HepG2 (cell line): Measurements from ENCODE around the gene TTC38. TPM values are rescaled to one million over a fixed set of nuclear protein-coding genes. Genes with fewer than 3 reads are reported as not detected.

ENCODE experiments used
- GTF3A ChIP-seq: sonication (generic); formaldehyde crosslinking; conservative IDR thresholded peaks from 2 replicates; pipeline ENCODE4 v1.4.0; 2020; ENCODE audit warnings: mild to moderate bottlenecking, missing genetic modification reagents
- HDAC1 ChIP-seq: sonication (generic); formaldehyde crosslinking; IDR thresholded peaks from 2 replicates; pipeline ENCODE4 v1.5.1; 2020; ENCODE audit warnings: mild to moderate bottlenecking, missing genetic modification reagents
- HMG20A ChIP-seq: IDR thresholded peaks from 2 replicates; pipeline ENCODE4 v1.6.1; 2016; ENCODE audit warnings: borderline replicate concordance
- KAT2B ChIP-seq: fragments of 150-350 bp; IDR thresholded peaks from 2 replicates; pipeline ENCODE4 v1.6.1; 2014; ENCODE audit warnings: low read depth, low read length, borderline replicate concordance
- MXD4 ChIP-seq: IDR thresholded peaks from 2 replicates; pipeline ENCODE4 v1.6.1; 2016; ENCODE audit warnings: mild to moderate bottlenecking, missing biosample characterization, missing genetic modification reagents
- NBN ChIP-seq: fragments of 450-650 bp; conservative IDR thresholded peaks from 2 replicates; pipeline ENCODE4 v1.6.1; 2017
- NR1H2 ChIP-seq: sonication (generic); formaldehyde crosslinking; IDR thresholded peaks from 2 replicates; pipeline ENCODE4 v1.8.1; 2022; ENCODE audit warnings: low read depth, missing genetic modification reagents, borderline replicate concordance
- SAP130 ChIP-seq: IDR thresholded peaks from 2 replicates; pipeline ENCODE4 v1.6.1; 2016; ENCODE audit warnings: low read depth
- SCMH1 ChIP-seq: sonication (generic); formaldehyde crosslinking; IDR thresholded peaks from 2 replicates; pipeline ENCODE4 v1.9.0; 2021; ENCODE audit warnings: missing genetic modification reagents, mild to moderate bottlenecking, borderline replicate concordance
- ZBTB42 ChIP-seq: sonication (generic); formaldehyde crosslinking; IDR thresholded peaks from 2 replicates; pipeline ENCODE4 v1.5.0; 2020; ENCODE audit warnings: mild to moderate bottlenecking, missing genetic modification reagents
- ZFP62 ChIP-seq: sonication (generic); formaldehyde crosslinking; IDR thresholded peaks from 2 replicates; pipeline ENCODE4 v1.4.0; 2020; ENCODE audit warnings: missing genetic modification reagents
- ZFX ChIP-seq: sonication (generic); formaldehyde crosslinking; IDR thresholded peaks from 2 replicates; pipeline ENCODE4 v1.4.0; 2020; ENCODE audit warnings: mild to moderate bottlenecking, low read depth, missing genetic modification reagents, moderate library complexity
- ZNF543 ChIP-seq: sonication (generic); formaldehyde crosslinking; IDR thresholded peaks from 2 replicates; pipeline ENCODE4 v1.4.0; 2020; ENCODE audit warnings: mild to moderate bottlenecking, missing genetic modification reagents
- ZNF546 ChIP-seq: sonication (generic); formaldehyde crosslinking; conservative IDR thresholded peaks from 2 replicates; pipeline ENCODE4 v1.8.1; 2023; ENCODE audit warnings: mild to moderate bottlenecking, missing genetic modification reagents
- polyA plus RNA-seq, 8 experiments: library from polyadenylated mRNA; depleted of rRNA in 3 of 8; stranded (reverse) in 7 of 8; unstranded in 1 of 8; fragments of >200 nt; fragmentation: Illumina TruSeq in 4 of 8; extraction: Trizol in 4 of 8; gene quantifications; 2 replicates each; pipeline versions ENCODE4 v1.2.1 to v1.2.3, GENCODE V29; 2011 to 2016; ENCODE audit warnings: low read depth in 4 of 8, missing spikeins in 1 of 8, mixed read lengths in 1 of 8; ENCODE audit not compliant: insufficient read depth in 1 of 8
- total RNA-seq, 5 experiments: library from RNA; depleted of rRNA; stranded (reverse); fragments of >200 nt; fragmentation: Illumina TruSeq; extraction: Trizol; gene quantifications; 2 replicates each; pipeline ENCODE4 v1.2.3, GENCODE V29; 2016; ENCODE audit warnings: low read depth in 1 of 5
- TF ChIP-seq, protein P1 (sequence below): sonication (generic); formaldehyde crosslinking; IDR thresholded peaks from 2 replicates; pipeline ENCODE4 v1.4.0; 2020; ENCODE audit warnings: missing genetic modification reagents
- TF ChIP-seq, protein P2 (sequence below): sonication (generic); formaldehyde crosslinking; IDR thresholded peaks from 2 replicates; pipeline ENCODE4 v1.4.0; 2020; ENCODE audit warnings: missing genetic modification reagents, borderline replicate concordance
- TF ChIP-seq, protein P3 (sequence below): sonication (generic); formaldehyde crosslinking; IDR thresholded peaks from 2 replicates; pipeline ENCODE4 v1.4.0; 2020; ENCODE audit warnings: missing genetic modification reagents
- TF ChIP-seq, protein P4 (sequence below): sonication (generic); formaldehyde crosslinking; IDR thresholded peaks from 2 replicates; pipeline ENCODE4 v1.4.0; 2020; ENCODE audit warnings: missing genetic modification reagents

The TTC38 gene
- total and polyA plus RNA-seq, 2 of the 13 experiments (the other 11 are each of a cell fraction or from before 2014, with no cell fraction given): 101 to 105 TPM

DNA sequence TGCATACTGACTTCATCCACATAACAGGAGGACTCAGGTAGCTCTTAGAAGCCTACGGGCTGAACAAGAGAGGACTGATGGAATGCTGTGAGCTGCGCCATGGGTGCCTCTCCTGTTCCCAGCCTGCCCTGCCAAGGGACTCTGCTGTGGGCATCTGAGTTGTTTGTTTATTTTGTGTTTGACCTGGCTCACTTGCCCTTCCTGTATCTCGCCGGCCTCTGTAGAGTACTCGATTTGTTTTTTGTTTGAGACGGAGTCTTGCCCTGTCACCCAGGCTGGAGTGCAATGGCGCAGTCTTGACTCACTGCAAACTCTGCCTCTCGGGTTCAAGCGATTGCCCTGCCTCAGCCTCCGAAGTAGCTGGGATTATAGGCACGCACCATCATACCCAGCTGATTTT lies 1.8 kb downstream of the TTC38 start (continued):
- TF ChIP-seq, protein P1, sequence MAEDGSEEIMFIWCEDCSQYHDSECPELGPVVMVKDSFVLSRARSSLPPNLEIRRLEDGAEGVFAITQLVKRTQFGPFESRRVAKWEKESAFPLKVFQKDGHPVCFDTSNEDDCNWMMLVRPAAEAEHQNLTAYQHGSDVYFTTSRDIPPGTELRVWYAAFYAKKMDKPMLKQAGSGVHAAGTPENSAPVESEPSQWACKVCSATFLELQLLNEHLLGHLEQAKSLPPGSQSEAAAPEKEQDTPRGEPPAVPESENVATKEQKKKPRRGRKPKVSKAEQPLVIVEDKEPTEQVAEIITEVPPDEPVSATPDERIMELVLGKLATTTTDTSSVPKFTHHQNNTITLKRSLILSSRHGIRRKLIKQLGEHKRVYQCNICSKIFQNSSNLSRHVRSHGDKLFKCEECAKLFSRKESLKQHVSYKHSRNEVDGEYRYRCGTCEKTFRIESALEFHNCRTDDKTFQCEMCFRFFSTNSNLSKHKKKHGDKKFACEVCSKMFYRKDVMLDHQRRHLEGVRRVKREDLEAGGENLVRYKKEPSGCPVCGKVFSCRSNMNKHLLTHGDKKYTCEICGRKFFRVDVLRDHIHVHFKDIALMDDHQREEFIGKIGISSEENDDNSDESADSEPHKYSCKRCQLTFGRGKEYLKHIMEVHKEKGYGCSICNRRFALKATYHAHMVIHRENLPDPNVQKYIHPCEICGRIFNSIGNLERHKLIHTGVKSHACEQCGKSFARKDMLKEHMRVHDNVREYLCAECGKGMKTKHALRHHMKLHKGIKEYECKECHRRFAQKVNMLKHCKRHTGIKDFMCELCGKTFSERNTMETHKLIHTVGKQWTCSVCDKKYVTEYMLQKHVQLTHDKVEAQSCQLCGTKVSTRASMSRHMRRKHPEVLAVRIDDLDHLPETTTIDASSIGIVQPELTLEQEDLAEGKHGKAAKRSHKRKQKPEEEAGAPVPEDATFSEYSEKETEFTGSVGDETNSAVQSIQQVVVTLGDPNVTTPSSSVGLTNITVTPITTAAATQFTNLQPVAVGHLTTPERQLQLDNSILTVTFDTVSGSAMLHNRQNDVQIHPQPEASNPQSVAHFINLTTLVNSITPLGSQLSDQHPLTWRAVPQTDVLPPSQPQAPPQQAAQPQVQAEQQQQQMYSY (CRISPR knock-in tag): no peak
- TF ChIP-seq ZFX (peak; percentile 70), HDAC1 (peak; percentile 40; the same call in 1 of the 2 replicates), GTF3A (CRISPR knock-in tag) (no peak), HMG20A (CRISPR knock-in tag) (no peak), ZNF546 (CRISPR knock-in tag) (no peak), ZNF543 (CRISPR knock-in tag) (0 out of 2 replicates have a peak, but pooled peaks have one; percentile 34), ZFP62 (CRISPR knock-in tag) (no peak), NR1H2 (CRISPR knock-in tag) (no peak), MXD4 (CRISPR knock-in tag) (no peak), NBN (no peak), SAP130 (CRISPR knock-in tag) (peak; percentile 48), ZBTB42 (CRISPR knock-in tag) (0 out of 2 replicates have a peak, but pooled peaks have one; percentile 53), KAT2B (no peak), SCMH1 (CRISPR knock-in tag) (no peak)
- TF ChIP-seq, protein P2, sequence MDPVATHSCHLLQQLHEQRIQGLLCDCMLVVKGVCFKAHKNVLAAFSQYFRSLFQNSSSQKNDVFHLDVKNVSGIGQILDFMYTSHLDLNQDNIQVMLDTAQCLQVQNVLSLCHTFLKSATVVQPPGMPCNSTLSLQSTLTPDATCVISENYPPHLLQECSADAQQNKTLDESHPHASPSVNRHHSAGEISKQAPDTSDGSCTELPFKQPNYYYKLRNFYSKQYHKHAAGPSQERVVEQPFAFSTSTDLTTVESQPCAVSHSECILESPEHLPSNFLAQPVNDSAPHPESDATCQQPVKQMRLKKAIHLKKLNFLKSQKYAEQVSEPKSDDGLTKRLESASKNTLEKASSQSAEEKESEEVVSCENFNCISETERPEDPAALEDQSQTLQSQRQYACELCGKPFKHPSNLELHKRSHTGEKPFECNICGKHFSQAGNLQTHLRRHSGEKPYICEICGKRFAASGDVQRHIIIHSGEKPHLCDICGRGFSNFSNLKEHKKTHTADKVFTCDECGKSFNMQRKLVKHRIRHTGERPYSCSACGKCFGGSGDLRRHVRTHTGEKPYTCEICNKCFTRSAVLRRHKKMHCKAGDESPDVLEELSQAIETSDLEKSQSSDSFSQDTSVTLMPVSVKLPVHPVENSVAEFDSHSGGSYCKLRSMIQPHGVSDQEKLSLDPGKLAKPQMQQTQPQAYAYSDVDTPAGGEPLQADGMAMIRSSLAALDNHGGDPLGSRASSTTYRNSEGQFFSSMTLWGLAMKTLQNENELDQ: no peak
- TF ChIP-seq, protein P3, sequence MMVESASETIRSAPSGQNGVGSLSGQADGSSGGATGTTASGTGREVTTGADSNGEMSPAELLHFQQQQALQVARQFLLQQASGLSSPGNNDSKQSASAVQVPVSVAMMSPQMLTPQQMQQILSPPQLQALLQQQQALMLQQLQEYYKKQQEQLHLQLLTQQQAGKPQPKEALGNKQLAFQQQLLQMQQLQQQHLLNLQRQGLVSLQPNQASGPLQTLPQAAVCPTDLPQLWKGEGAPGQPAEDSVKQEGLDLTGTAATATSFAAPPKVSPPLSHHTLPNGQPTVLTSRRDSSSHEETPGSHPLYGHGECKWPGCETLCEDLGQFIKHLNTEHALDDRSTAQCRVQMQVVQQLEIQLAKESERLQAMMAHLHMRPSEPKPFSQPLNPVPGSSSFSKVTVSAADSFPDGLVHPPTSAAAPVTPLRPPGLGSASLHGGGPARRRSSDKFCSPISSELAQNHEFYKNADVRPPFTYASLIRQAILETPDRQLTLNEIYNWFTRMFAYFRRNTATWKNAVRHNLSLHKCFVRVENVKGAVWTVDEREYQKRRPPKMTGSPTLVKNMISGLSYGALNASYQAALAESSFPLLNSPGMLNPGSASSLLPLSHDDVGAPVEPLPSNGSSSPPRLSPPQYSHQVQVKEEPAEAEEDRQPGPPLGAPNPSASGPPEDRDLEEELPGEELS (CRISPR knock-in tag): peak; percentile 18; the same call in 1 of the 2 replicates
- TF ChIP-seq, protein P4, sequence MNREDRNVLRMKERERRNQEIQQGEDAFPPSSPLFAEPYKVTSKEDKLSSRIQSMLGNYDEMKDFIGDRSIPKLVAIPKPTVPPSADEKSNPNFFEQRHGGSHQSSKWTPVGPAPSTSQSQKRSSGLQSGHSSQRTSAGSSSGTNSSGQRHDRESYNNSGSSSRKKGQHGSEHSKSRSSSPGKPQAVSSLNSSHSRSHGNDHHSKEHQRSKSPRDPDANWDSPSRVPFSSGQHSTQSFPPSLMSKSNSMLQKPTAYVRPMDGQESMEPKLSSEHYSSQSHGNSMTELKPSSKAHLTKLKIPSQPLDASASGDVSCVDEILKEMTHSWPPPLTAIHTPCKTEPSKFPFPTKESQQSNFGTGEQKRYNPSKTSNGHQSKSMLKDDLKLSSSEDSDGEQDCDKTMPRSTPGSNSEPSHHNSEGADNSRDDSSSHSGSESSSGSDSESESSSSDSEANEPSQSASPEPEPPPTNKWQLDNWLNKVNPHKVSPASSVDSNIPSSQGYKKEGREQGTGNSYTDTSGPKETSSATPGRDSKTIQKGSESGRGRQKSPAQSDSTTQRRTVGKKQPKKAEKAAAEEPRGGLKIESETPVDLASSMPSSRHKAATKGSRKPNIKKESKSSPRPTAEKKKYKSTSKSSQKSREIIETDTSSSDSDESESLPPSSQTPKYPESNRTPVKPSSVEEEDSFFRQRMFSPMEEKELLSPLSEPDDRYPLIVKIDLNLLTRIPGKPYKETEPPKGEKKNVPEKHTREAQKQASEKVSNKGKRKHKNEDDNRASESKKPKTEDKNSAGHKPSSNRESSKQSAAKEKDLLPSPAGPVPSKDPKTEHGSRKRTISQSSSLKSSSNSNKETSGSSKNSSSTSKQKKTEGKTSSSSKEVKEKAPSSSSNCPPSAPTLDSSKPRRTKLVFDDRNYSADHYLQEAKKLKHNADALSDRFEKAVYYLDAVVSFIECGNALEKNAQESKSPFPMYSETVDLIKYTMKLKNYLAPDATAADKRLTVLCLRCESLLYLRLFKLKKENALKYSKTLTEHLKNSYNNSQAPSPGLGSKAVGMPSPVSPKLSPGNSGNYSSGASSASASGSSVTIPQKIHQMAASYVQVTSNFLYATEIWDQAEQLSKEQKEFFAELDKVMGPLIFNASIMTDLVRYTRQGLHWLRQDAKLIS: no peak
